Activated T-helper 1 cell treated with anti-CD3 and anti-CD28 coated beads, Interleukin-2, amount 50 U/mL, for 16 hours (primary cell): Measurements from ENCODE around the gene HOXC4.

Experiments used
- DNase-seq, 2 donors: peaks; one replicate each; pipeline ENCODE4 v3.0.0-alpha.2; 2020; ENCODE audit warnings: low read depth in 1 of 2, low spot score in 1 of 2

HOXC4 gene

GRCh38 chr12:54015018-54015931 lies 38.4 kb upstream of the HOXC4 start:
- no peak for DNase-seq

- DNase-seq = no peak
Observed at GRCh38 chr12:54016051-54016450, 37.6 kb upstream of the HOXC4 start.

- no peak for DNase-seq
Observed at GRCh38 chr12:54016478-54016964, 37.1 kb upstream of the HOXC4 start.

GRCh38 chr12:54017027-54017788 lies 36.4 kb upstream of the HOXC4 start:
- no peak for DNase-seq

- peak; percentile 31 to 37 for DNase-seq
Observed at GRCh38 chr12:54017878-54018467, 35.7 kb upstream of the HOXC4 start.

- DNase-seq = no peak
Observed at GRCh38 chr12:54018468-54018984, 35.1 kb upstream of the HOXC4 start.

- no peak for DNase-seq
Observed at GRCh38 chr12:54019091-54019811, 34.4 kb upstream of the HOXC4 start.

GRCh38 chr12:54019924-54020590 lies 33.6 kb upstream of the HOXC4 start:
- DNase-seq = no peak

- no peak for DNase-seq
Observed at GRCh38 chr12:54020591-54021405, 32.8 kb upstream of the HOXC4 start.

GRCh38 chr12:54021432-54022013 lies 32.1 kb upstream of the HOXC4 start:
- no peak for DNase-seq

- no peak for DNase-seq
Observed at GRCh38 chr12:54022960-54023884, 30.4 kb upstream of the HOXC4 start.

GRCh38 chr12:54024127-54024526 lies 29.5 kb upstream of the HOXC4 start:
- no peak for DNase-seq

GRCh38 chr12:54024581-54025305 lies 28.9 kb upstream of the HOXC4 start:
- no peak for DNase-seq

- DNase-seq = no peak
Observed at GRCh38 chr12:54025499-54026405, 27.9 kb upstream of the HOXC4 start.

GRCh38 chr12:54026640-54027441 lies 26.8 kb upstream of the HOXC4 start:
- no peak for DNase-seq

GRCh38 chr12:54027442-54027786 lies 26.2 kb upstream of the HOXC4 start:
- no peak for DNase-seq
